HG02623 (cell line): ENCODE results near the gene UPK1A.

Experiments used
- ATAC-seq: cut with Tn5 transposase; IDR thresholded peaks from one replicate; pipeline ENCODE4 v1.9.1; 2021; ENCODE audit warnings: moderate library complexity; ENCODE audit not compliant: unreplicated experiment

UPK1A gene

GRCh38 chr19:35666251-35666913 is at the start of gene UPK1A:
Gene UPK1A (plus strand): TSS chr19:35666517. CDS start chr19:35666813, 296 bp downstream.
- no peak for ATAC-seq

- ATAC-seq, result no peak
These were observed 47.5 kb upstream of the UPK1A start for GRCh38 chr19:35618857-35619256.

- no peak for ATAC-seq
These were observed 46.9 kb upstream of the UPK1A start for GRCh38 chr19:35619290-35619923.

- no peak for ATAC-seq
These were observed 46.3 kb upstream of the UPK1A start for GRCh38 chr19:35620001-35620400.

- ATAC-seq, result no peak
These were observed 44.6 kb upstream of the UPK1A start for GRCh38 chr19:35621708-35622107.

GRCh38 chr19:35622750-35623149 is 43.6 kb upstream of the UPK1A start:
- no peak for ATAC-seq

GRCh38 chr19:35623327-35624010 is 42.8 kb upstream of the UPK1A start:
- ATAC-seq, result no peak

- no peak for ATAC-seq
These were observed 38.1 kb upstream of the UPK1A start for GRCh38 chr19:35628264-35628564.

- ATAC-seq, result peak; percentile 93
These were observed 37.6 kb upstream of the UPK1A start, which contains the start of gene RBM42 for GRCh38 chr19:35628565-35629331. Gene RBM42 (plus strand): TSS chr19:35629036. CDS start chr19:35629154, 118 bp downstream.

GRCh38 chr19:35629332-35629633 is 37.0 kb upstream of the UPK1A start:
- no peak for ATAC-seq

- ATAC-seq, result no peak
These were observed 32.4 kb upstream of the UPK1A start for GRCh38 chr19:35633727-35634440.

GRCh38 chr19:35636651-35637050 is 29.7 kb upstream of the UPK1A start:
- no peak for ATAC-seq

- ATAC-seq, result no peak
These were observed 29.2 kb upstream of the UPK1A start for GRCh38 chr19:35637165-35637564.

- no peak for ATAC-seq
These were observed 27.0 kb upstream of the UPK1A start for GRCh38 chr19:35639321-35639639.

GRCh38 chr19:35639863-35640262 is 26.5 kb upstream of the UPK1A start:
- no peak for ATAC-seq

GRCh38 chr19:35641515-35642151 is 24.7 kb upstream of the UPK1A start, which contains the start of gene ETV2:
Gene ETV2 (plus strand): TSS chr19:35641745. CDS start chr19:35642461, 716 bp downstream.
- no peak for ATAC-seq

GRCh38 chr19:35642312-35642711 is 24.0 kb upstream of the UPK1A start:
- ATAC-seq, result no peak

GRCh38 chr19:35642798-35643254 is 23.5 kb upstream of the UPK1A start:
- ATAC-seq, result no peak

GRCh38 chr19:35643255-35644205 is 22.8 kb upstream of the UPK1A start:
- no peak for ATAC-seq
